ENCODE measurements around the gene CADPS2.

CADPS2 gene

DNA sequence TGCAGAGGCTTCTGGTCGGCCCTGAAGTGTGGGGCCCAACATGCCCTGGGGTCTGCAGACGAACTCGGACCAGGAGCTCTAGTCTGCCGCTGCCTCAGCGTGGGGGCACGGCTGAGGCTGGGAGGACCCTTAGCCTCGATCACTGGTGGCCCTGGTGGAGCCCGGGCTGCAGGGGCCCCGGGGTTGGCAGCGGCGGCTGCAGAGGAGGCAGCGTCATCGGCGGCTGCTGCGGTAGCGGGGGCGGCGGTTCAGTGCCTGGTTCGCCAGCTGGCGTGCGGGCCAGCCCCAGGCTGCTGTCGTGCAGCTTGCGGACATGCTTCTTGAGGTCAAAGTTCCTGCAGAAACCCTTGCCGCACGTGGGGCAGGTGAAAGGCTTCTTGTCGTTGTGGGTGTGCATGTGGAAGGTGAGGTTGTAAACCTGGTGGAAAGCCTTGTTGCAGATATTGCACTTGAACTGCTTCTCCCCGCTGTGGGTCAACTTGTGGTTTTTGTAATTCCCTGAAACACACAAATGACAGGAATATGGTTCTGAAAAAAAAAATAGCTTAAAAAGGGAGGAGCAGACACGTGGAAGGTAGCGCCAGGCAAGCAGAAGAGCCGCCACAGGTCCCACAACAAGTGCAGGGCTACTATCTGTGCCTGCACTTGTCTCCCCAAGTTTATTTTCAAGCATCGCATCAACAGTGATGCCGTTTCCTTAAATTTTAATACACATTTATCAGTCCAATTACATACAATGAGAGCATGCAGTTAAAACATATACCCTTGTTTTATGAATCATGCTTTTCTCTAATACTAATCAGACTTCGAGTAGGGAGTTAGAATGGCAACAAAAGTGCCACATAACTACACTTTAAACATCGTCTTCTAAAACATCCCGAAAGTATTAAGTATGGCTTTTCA is 584.2 kb downstream of the CADPS2 start:
- H3K79me2 ChIP-seq (ENCODE audit: insufficient read depth, low read length), result no peaks in the 10 kb centered on the region
- no peaks in the 10 kb centered on the region for H4K20me1 ChIP-seq (ENCODE audit: low read depth, low read length)
- TF ChIP-seq, protein P1, sequence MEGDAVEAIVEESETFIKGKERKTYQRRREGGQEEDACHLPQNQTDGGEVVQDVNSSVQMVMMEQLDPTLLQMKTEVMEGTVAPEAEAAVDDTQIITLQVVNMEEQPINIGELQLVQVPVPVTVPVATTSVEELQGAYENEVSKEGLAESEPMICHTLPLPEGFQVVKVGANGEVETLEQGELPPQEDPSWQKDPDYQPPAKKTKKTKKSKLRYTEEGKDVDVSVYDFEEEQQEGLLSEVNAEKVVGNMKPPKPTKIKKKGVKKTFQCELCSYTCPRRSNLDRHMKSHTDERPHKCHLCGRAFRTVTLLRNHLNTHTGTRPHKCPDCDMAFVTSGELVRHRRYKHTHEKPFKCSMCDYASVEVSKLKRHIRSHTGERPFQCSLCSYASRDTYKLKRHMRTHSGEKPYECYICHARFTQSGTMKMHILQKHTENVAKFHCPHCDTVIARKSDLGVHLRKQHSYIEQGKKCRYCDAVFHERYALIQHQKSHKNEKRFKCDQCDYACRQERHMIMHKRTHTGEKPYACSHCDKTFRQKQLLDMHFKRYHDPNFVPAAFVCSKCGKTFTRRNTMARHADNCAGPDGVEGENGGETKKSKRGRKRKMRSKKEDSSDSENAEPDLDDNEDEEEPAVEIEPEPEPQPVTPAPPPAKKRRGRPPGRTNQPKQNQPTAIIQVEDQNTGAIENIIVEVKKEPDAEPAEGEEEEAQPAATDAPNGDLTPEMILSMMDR (IDR thresholded peaks at IDR 0.05; ENCODE audit: insufficient read depth, low read length, poor library complexity, severe bottlenecking), result no peak
- TF ChIP-seq EZH2phosphoT487 (conservative IDR thresholded peaks at IDR 0.05; ENCODE audit: low read length), result no peak
- no peak overlapping the region for H3K27ac ChIP-seq (ENCODE audit: low read depth, low read length)
- no peaks in the 10 kb centered on the region for H3K9me3 ChIP-seq (ENCODE audit: insufficient read depth, low read length)
- H3F3A ChIP-seq (ENCODE audit: insufficient read depth), result no peaks in the 10 kb centered on the region
- no peaks in the 10 kb centered on the region for H3K9me2 ChIP-seq (replicated peaks; ENCODE audit: insufficient read depth, low read length)
- no peaks in the 10 kb centered on the region for H3K36me3 ChIP-seq (ENCODE audit: low read length)
- H2AFZ ChIP-seq (ENCODE audit: low read depth, low read length, severe bottlenecking), result no peak overlapping the region
- H3K27me3 ChIP-seq (ENCODE audit: low read length), result no peaks in the 10 kb centered on the region
- no peak overlapping the region for H3K4me3 ChIP-seq (ENCODE audit: insufficient read depth, low read length, poor library complexity, severe bottlenecking)
- H3K9ac ChIP-seq (ENCODE audit: low read length), result no peak overlapping the region
- H3K4me2 ChIP-seq (ENCODE audit: low read depth, low read length, poor library complexity, severe bottlenecking), result no peak overlapping the region

DNA sequence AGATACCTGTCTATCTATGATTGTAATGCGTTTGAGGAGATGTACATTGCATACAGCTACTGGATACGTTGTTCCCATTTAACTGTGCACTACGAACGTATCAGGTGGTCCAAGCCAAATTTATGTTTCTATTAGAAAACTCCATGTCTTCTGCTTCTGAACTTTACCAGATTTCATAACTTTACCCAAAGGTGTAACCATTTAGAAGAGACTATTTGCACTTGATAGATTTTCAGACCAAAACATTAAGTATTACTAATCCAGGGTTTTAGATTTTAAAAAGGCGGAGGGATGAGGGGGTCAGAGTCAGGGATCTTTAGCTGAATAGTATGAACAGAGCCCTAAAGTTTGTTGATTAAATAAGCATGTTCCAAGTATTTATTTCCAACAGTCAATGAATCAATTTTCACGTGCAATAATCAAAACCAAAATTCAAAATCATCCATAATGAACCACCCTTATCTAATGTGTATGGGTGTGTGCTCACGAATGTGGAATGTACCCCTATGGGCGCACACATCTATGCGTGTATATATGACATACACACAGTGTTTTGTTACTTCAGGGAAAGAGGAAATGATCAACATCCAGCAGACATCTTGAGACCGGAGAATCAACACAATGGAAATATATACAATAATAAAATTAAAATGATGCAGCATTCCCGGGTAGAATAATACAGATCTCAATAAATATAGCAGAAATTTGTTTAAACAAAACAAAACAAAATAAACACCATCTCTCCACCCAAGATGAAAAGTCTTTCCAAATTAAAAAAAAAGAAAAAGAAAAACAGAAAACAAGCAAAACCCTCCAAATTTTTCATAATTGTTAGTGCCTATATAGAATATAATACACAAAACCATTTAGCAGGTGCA is 585.1 kb downstream of the CADPS2 start:
- H3K4me3 ChIP-seq (ENCODE audit: insufficient read depth, low read length, poor library complexity, severe bottlenecking), result no peak overlapping the region
- no peaks in the 10 kb centered on the region for H3K79me2 ChIP-seq (ENCODE audit: insufficient read depth, low read length)
- H4K20me1 ChIP-seq (ENCODE audit: low read depth, low read length), result no peaks in the 10 kb centered on the region
- no peaks in the 10 kb centered on the region for H3K9me2 ChIP-seq (replicated peaks; ENCODE audit: insufficient read depth, low read length)
- no peaks in the 10 kb centered on the region for H3K9me3 ChIP-seq (ENCODE audit: insufficient read depth, low read length)
- no peaks in the 10 kb centered on the region for H3K27me3 ChIP-seq (ENCODE audit: low read length)
- H3F3A ChIP-seq (ENCODE audit: insufficient read depth), result no peaks in the 10 kb centered on the region
- no peak overlapping the region for H3K9ac ChIP-seq (ENCODE audit: low read length)
- H2AFZ ChIP-seq (ENCODE audit: low read depth, low read length, severe bottlenecking), result no peak overlapping the region
- no peak overlapping the region for H3K27ac ChIP-seq (ENCODE audit: low read depth, low read length)
- TF ChIP-seq EZH2phosphoT487 (conservative IDR thresholded peaks at IDR 0.05; ENCODE audit: low read length), result no peak
- TF ChIP-seq, protein P1 (IDR thresholded peaks at IDR 0.05; ENCODE audit: insufficient read depth, low read length, poor library complexity, severe bottlenecking), result no peak
- H3K36me3 ChIP-seq (ENCODE audit: low read length), result no peaks in the 10 kb centered on the region
- H3K4me2 ChIP-seq (ENCODE audit: low read depth, low read length, poor library complexity, severe bottlenecking), result no peak overlapping the region

DNA sequence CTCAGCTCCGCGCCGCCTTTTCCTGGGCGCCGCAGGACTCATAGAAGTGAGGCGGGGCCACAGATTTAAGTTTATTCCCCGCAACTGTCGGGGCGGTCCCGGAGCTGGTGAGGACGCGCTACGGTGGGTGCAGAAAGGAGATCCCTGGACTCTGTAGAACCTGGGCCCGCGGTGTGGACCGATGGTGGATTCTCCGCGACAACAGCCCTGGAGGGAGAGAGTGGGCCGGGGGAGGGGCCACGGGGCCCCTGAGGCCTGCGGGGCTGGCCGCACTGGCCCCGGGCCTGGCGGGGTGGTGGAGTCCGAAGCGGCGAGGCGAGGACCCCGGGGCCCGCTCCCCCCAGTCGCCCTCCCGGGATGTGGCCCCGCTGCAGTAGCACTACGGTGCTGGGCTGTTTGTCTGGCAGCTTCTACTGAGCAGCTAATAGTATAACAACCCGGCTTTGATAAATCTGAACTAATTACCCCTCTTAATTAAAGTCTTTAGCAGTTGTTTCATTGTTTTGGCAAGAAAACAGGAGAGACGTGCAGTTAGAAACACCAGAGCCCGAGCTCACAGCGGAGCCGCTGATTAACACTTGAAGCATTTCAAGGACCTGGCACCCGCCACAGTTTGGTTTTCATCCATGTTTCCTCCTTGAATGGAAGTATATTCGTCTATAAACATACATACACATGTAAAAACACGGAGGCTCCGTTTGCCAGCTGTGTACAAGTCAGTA is 585.9 kb downstream of the CADPS2 start:
- Histone ChIP-seq H3K4me2 (ENCODE audit: low read depth, low read length, poor library complexity, severe bottlenecking) (no peak overlapping the region), H3K9me2 (replicated peaks; ENCODE audit: insufficient read depth, low read length) (no peaks in the 10 kb centered on the region), H3F3A (ENCODE audit: insufficient read depth) (no peaks in the 10 kb centered on the region), H3K36me3 (ENCODE audit: low read length) (no peaks in the 10 kb centered on the region), H4K20me1 (ENCODE audit: low read depth, low read length) (no peaks in the 10 kb centered on the region), H3K27ac (ENCODE audit: low read depth, low read length) (no peak overlapping the region), H2AFZ (ENCODE audit: low read depth, low read length, severe bottlenecking) (no peak overlapping the region), H3K27me3 (ENCODE audit: low read length) (no peaks in the 10 kb centered on the region), H3K4me3 (ENCODE audit: insufficient read depth, low read length, poor library complexity, severe bottlenecking) (no peak overlapping the region), H3K79me2 (ENCODE audit: insufficient read depth, low read length) (no peaks in the 10 kb centered on the region), H3K9ac (ENCODE audit: low read length) (no peak overlapping the region), H3K9me3 (ENCODE audit: insufficient read depth, low read length) (no peaks in the 10 kb centered on the region)
- TF ChIP-seq EZH2phosphoT487 (conservative IDR thresholded peaks at IDR 0.05; ENCODE audit: low read length), result no peak
- TF ChIP-seq, protein P1 (IDR thresholded peaks at IDR 0.05; ENCODE audit: insufficient read depth, low read length, poor library complexity, severe bottlenecking), result no peak
